Measurements from ENCODE around the gene FOXP3. TPM values are rescaled to one million over a fixed set of nuclear protein-coding genes. Genes with fewer than 3 reads are reported as not detected.
"Not testable (repeated sequence)": the region's sequence is repeated elsewhere in the genome, so short reads cannot be mapped to it uniquely, and the experiment has no call there.

Gene FOXP3
- total RNA-seq, result under 1 TPM in 2 of 4 donors, not detected in 2; 0.20 to 0.42 TPM

GRCh38 chrX:49264460-49264859, at the start of gene FOXP3:
Gene FOXP3 (minus strand): TSS chrX:49264710. CDS start chrX:49258505, 6,205 bp downstream.
- no peaks in the 10 kb centered on the region for H3K36me3 ChIP-seq
- DNase-seq (ENCODE audit: low spot score in 2 of 2), result no peak
- H3K4me3 ChIP-seq, result no peak within 1 kb of the TSS
- no peaks in the 10 kb centered on the region for H3K9me3 ChIP-seq
- no peak within 1 kb of the TSS for H3K27ac ChIP-seq
- TF ChIP-seq EP300 (IDR thresholded peaks at IDR 0.05) (no peak), POLR2A (IDR thresholded peaks at IDR 0.05) (no peak), CTCF (IDR thresholded peaks at IDR 0.05) (no peak)
- H3K4me1 ChIP-seq, result no peaks in the 10 kb centered on the region
- WGBS, 2 donors, result 85 to 90% methylated on average over 11 of the region's 11 CpGs
- no peaks in the 10 kb centered on the region for H3K27me3 ChIP-seq

GRCh38 chrX:49312176-49312575, 47.7 kb upstream of the FOXP3 start:
- Histone ChIP-seq H3K9me3 (no peaks in the 10 kb centered on the region), H3K36me3 (no peaks in the 10 kb centered on the region), H3K4me1 (peaks cover 0 to 5% (median 0%) of the 10 kb centered on the region in 4 donors), H3K27me3 (no peaks in the 10 kb centered on the region), H3K4me3 (no peak overlapping the region), H3K27ac (no peak overlapping the region)
- 81 to 100% methylated on average over 2 of the region's 2 CpGs for WGBS, 2 donors
- DNase-seq (ENCODE audit: low spot score in 2 of 2), result no peak
- no peak for TF ChIP-seq CTCF (IDR thresholded peaks at IDR 0.05)

GRCh38 chrX:49310371-49310770, 45.9 kb upstream of the FOXP3 start:
- Histone ChIP-seq H3K9me3 (no peaks in the 10 kb centered on the region), H3K4me1 (peaks cover 0 to 5% (median 0%) of the 10 kb centered on the region in 4 donors), H3K4me3 (peak overlapping the region in 1 of 4 donors; percentile 44), H3K36me3 (no peaks in the 10 kb centered on the region), H3K27me3 (peaks cover 0 to 4% of the 10 kb centered on the region in 2 donors), H3K27ac (no peak overlapping the region)
- no peak for DNase-seq (ENCODE audit: low spot score in 2 of 2)
- TF ChIP-seq EP300 (IDR thresholded peaks at IDR 0.05), result no peak
- TF ChIP-seq CTCF (IDR thresholded peaks at IDR 0.05), result no peak
- TF ChIP-seq POLR2A (IDR thresholded peaks at IDR 0.05), result no peak
- WGBS, 2 donors, result 52 to 62% methylated on average over 18 of the region's 18 CpGs

- Histone ChIP-seq H3K27ac (peak overlapping the region; percentile 54 to 78 (median 72)), H3K9me3 (no peaks in the 10 kb centered on the region), H3K27me3 (peaks cover 0 to 4% of the 10 kb centered on the region in 2 donors), H3K4me1 (peaks cover 0 to 5% (median 0%) of the 10 kb centered on the region in 4 donors), H3K4me3 (peak overlapping the region; percentile 19 to 44 (median 37)), H3K36me3 (no peaks in the 10 kb centered on the region)
- TF ChIP-seq POLR2A (IDR thresholded peaks at IDR 0.05), result no peak
- no peak for TF ChIP-seq CTCF (IDR thresholded peaks at IDR 0.05)
- no peak for TF ChIP-seq EP300 (IDR thresholded peaks at IDR 0.05)
- no peak for DNase-seq (ENCODE audit: low spot score in 2 of 2)
- 3 to 34% methylated on average over 8 of the region's 8 CpGs for WGBS, 2 donors
Measured at GRCh38 chrX:49309401-49309981, 45.0 kb upstream of the FOXP3 start.

GRCh38 chrX:49308604-49309269, 44.2 kb upstream of the FOXP3 start:
- Histone ChIP-seq H3K27ac (peak overlapping the region; percentile 54 to 78 (median 72)), H3K36me3 (no peaks in the 10 kb centered on the region), H3K4me1 (peaks cover 0 to 5% (median 0%) of the 10 kb centered on the region in 4 donors), H3K9me3 (no peaks in the 10 kb centered on the region), H3K4me3 (peak overlapping the region; percentile 19 to 44 (median 37)), H3K27me3 (peaks cover 0 to 4% of the 10 kb centered on the region in 2 donors)
- 29 to 60% methylated on average over 14 to 15 of the region's 15 CpGs for WGBS, 2 donors
- peak in 1 of 2 donors; percentile 5 for DNase-seq (ENCODE audit: low spot score in 2 of 2)
- TF ChIP-seq POLR2A (IDR thresholded peaks at IDR 0.05) (no peak), CTCF (IDR thresholded peaks at IDR 0.05) (no peak), EP300 (IDR thresholded peaks at IDR 0.05) (no peak)

GRCh38 chrX:49307775-49308174, 43.3 kb upstream of the FOXP3 start:
- H3K27ac ChIP-seq; H3K4me1 ChIP-seq; DNase-seq (ENCODE audit: low spot score in 2 of 2); H3K27me3 ChIP-seq; H3K9me3 ChIP-seq; H3K4me3 ChIP-seq; H3K36me3 ChIP-seq: not testable (repeated sequence)
- WGBS, 2 donors, result 52 to 57% methylated on average over 2 of the region's 2 CpGs
